CD4-positive, alpha-beta T cell treated with Interferon gamma for 1 hour (primary cell): ENCODE measurements around the gene VSNL1.

Experiments
- DNase-seq: peaks from one replicate; pipeline ENCODE4 v3.0.0-alpha.2; 2020

The VSNL1 gene

DNA sequence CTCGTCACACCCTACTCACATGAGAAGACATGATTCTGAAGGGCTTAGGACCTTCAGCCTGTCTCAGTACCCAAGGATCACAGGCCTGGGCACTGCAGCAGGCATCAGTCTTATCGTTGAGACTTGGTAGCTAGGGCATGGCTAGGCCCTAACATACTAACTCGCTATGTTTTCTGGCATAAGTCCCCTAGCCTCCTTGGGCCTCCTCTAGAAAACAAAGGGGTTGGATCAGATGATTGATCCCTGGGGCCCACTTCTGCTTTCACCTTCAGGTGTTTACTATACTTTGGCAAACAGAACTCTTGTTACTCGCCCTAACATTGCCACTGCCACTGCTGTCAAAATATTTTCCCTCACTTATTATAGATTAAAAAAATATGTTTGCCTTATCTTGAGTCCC lies 44.2 kb downstream of the VSNL1 start:
- DNase-seq = no peak

DNA sequence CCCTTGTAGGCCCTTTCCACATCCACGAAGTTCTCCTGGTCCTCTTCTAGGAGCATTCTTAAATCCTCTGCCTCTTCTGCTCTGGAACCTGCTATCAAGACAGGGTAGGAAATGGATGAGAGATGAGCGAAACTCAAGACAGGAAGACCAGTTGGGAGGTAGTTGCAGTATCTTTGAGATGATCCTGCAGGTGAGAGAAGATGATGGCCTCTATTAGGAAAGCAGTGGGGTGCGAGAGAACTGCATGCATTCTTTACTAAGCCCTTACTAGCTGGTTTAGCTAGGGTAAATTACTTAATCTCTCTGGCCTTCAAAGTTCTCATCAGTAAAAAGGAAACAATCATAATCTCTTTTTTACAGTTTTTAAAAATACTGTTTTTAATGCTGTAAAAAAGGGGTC lies 47.0 kb downstream of the VSNL1 start:
- no peak for DNase-seq

DNA sequence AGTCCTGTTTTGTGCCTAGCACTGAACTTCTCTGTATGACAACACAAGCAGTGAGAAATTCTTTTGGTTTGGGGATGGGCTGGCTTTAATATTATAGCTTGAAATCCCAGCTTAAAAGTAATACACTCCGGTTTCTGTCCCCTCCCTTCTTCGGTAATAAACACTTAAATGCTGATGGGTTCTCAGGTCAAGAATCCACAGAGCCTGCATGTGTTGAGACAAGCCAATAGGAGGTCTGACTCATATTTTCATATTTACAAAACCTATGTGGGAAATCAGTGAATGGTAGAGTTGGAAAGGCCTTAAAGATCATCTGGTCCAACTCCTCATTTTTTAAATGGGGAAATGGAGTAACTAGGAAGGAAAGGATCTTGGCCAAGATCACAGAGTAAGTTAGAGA lies 47.5 kb downstream of the VSNL1 start:
- DNase-seq = no peak

DNA sequence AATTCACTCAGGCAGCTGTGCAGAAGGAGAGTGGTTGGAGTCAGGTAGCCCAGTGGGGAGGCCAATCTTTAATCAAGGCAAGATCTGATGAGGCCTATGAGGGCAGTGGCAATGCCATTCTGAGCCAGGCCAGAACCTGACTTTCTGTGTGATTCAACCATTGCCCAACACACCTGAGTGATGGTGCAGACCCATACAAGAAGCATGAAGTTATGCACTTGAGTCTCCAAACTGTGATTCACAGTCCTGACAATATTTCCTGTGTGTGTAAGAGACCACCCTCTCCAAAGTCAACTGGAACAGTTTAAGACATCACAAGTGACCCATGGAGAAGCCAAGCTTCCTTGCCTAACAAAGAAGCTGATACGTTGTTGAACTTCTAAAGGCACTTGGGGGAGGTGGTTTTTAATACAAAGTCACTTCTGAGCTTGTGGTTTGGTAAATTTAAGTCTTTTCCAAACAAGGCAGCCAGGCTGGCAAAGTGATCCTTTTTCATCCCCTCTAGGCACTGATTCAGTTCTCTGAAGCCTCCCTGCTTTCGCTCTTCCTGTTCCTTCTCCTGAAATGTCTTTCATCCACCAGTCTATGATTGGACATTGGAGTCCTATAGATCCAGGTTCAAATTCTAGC lies 49.0 kb downstream of the VSNL1 start:
- no peak for DNase-seq

DNA sequence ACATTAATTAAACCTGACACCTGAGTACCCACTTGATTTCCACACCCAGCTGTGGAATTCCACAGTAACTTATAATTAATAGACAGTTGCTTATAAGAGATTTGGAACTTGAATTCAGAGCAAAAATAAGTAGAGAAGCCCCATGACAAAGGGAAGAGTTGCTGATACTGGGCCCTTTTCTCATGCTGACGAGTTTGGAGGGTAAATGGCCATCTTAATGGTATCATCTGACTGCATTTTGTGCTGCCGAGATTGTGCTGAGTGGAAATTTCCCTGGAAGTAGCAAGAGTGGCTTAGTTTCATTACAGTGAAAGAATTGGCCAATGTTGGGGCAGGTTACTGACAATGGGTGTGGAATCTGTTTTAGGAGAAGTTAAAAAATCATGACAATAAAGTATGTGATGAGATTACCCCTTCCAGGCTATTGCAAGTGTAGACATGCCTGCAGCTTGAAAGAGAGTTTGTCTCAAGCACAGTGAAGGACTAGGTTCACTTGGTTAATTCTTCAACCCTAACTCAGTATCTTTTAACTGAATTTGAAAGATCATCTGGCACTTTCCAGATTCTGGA lies 49.9 kb downstream of the VSNL1 start:
- DNase-seq = no peak

DNA sequence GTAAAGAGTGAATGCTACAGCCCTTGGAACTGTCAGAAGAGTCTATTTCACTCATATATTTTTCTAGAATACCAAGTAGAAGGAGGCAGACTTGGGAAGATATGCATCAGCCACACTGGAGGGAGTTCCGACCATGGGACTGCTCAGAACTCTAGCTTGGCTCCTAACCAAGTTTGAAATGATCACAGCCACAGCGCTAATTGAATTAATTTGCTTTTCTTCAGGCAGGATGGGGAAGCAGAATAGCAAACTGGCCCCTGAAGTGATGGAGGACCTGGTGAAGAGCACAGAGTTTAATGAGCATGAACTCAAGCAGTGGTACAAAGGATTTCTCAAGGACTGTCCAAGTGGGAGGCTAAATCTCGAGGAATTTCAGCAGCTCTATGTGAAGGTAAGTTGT lies 51.4 kb downstream of the VSNL1 start:
- no peak for DNase-seq

DNA sequence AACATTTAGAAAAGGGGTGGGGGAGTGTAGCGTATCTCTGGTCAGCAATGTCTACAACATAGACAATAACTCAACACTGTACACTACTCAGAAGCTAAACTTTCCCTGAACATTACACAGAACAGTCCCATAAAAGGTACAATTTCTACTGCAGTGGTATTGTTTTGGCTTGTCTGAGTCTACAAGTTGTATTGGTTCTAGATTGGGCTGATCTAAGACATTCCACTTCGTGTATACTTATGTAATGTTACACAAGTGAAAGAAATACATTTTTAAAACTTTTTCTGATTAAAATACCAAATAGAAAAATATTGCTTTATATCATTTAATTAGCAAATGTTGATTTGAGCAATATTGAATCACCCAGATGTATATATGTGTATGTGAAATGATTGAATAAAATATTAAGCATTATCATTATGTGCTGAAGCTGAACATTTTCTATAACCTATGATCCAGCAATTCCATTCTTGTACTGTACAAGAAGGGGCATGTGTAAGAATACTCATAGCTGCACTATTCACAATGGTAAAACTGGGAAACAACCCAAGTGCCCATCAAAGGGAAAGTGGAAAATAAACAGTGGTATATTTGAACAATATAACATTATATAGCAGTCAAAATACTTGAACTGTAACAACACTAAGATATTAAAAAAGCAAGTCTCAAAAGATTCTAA lies 52.4 kb downstream of the VSNL1 start:
- DNase-seq = no peak

DNA sequence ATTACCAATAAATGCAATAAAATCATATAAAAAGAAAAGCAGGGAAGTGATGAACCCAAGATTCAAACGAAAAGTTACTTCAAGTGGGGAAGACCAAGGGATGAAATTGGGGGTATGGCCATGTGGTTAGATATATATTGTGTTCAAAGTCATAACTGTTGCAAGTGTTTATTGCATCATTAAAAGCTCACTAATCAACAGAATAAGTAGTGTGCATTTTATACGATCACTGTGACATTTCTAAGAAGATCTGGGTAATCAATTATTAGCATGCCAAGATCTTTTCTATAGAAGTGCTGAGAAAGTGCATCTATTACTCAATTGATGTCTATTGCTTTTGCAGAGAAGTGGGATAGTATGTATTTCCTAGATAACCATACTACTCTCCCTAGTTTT lies 52.9 kb downstream of the VSNL1 start:
- DNase-seq = no peak

DNA sequence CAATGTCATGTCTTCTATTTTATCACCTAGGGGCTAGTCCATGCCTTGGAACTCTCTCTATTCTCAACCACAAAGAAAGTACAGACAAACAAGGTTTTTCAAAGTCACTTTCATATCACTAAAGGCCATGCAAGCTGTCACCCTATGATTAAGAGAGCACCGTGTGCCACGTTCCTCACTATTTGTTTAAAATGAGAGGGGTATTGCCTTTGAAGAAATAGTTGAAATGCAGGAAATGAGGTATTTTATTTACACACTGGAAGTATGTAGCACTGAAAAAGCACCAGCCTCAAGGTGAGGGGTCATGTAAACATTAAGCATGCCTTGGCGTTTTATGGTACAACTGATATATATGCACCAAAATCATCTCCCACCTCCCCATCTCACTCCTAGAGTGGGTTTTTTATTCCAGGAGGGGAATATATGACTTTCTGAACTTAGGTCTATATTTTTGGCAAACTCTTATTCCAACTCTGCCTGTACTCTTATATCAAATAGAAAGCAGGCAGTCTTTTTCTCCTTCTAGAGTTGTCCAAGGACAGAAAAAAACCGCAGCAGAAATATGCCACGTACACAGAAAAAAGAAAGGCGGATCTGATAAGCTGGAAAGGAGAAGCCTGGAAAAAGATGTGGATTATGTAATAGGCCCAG lies 53.5 kb downstream of the VSNL1 start:
- DNase-seq = no peak

DNA sequence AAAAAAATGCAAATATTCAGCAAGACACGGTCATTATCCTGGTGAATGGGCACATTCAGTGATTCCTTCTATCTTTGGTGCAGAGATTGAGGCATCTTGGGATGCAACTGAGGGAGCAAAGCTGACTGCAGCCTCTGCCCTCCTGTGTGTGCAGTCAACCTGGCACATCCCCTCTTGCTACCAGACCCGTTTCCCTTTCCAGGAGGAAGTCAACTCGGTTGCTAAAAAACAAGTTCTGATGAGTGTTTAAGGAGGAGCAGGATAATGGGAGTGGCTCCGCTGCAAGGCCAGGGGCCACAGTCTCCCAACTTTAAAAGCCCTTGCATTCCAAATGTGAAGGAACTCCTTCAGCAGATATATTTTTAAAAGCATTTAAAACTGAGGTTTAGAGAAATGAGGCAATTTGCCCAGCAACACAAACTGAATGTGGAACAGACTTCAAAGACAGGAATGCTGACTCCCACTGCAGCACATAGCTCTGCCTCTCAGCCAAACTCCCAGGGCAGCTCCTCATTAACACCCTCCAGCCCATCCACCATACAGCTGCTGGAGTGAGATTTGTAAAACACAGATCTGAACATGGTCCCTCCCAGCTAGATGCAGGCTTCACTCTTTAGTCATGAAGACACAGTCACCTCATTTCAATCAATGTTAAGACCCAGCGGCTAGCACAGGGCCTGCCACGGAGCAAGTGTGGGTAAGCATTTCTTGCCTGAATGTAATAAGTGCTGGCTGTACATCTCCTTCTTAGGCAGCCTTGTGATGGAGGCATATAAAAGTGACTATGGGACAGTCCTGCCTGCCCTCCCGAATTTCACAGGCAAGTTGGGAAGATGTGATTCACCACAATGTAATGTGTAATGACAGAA lies 54.3 kb downstream of the VSNL1 start:
- no peak for DNase-seq

DNA sequence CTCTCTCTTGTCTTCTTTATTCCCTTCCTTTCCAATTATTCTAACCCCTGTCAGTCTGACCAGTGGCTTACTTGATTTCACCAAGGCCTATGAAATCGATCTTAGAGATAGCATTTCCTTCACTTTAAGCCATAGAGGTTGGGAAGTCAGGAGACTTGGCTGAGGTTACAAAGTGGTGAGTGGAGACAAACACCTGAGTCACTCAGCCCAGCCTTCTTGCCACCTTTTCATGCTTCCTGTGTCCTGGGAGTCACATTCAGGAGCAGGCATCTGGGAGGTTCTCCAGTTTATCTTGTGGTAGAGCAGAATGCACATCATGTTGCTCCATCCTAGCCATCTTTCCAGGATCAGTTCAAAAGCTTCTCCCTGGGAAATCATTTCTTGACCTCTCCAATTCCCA lies 59.1 kb downstream of the VSNL1 start:
- no peak for DNase-seq

DNA sequence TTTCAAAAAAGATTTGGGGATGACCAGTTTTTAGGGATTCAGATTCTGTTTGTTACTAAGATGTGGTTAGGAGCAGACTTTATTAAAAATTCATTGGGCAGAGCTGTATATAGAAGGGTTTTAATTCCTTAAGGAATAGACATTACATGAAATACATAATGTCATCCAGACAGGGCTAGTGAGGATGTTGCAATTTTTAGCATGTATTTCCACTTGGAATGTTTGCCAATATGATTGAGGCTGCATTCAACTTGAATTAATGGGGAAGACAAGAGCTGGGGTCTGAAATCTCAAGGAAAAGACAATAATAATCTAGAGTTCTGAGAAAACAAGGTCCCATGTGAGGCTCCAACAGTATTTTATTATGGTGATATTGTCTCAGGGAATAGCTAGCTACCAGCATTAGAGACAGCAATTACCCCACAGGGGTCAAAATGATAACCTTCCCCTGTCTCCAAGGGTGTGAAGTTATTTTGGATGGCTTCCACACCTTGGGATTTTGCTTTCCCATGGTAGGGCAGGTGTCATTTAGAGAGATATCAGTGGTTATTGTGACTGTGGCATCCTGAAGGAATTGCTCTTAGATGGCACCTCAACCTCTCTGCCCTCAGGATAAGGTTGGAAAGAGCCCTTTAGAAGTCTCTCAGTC lies 60.2 kb downstream of the VSNL1 start:
- DNase-seq = no peak

DNA sequence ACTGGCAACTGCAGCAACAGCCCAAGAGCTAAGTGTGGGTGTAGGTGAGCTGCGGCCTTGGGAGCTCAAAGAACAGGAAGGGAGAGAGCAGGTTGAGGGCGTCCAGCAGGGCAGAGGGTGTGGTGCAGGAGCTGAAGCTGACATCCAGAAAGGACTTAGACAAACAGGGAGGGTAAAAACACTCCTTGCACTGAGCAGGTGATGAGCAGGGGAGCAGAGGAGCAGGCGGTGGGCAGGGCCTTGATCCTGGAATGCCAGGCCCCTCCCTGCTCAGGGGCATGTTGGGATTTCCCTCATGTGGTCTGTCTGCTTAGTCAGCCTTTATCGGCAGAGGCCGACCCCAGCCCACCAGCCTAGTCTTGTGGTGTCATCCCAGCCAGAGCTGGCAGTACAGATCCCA lies 63.6 kb downstream of the VSNL1 start:
- no peak for DNase-seq

DNA sequence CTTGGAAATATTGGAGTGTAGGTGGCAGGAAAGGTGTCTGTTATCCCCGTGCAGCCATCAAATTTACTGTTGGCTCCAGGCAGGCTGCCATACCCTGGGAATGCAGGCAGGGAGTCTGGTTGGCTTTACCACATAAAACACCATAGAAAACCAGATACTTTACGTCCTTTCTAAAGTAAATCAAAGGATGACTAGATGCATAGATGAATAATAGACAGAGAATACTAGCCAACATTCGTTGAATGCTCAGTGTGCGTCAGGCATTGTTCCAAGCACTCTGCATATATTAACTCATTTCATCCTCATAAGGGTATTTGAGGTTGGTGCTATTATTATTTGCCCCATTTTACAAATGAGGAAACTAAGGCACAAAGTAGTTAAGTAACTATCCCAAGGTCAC lies 65.2 kb downstream of the VSNL1 start:
- no peak for DNase-seq

DNA sequence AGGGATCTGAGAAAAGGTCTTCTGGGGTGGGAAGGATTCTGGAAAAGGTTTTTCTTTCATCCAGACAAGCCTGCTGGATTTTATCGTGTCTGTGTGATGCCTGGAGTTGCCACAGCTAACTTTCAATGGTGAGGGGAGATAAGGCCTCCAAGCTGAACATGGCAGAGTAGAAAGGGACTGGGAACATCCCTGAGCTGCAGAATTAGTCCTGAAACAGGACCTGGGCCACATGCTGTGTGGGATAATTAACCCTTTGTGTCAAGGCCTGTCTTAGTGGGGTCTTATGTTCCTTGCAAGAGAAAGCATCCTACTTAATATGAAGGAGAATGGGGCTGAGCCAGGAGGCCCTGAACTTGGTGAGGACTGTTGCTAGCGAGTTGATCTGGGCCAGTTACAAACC lies 66.4 kb downstream of the VSNL1 start:
- DNase-seq = no peak

DNA sequence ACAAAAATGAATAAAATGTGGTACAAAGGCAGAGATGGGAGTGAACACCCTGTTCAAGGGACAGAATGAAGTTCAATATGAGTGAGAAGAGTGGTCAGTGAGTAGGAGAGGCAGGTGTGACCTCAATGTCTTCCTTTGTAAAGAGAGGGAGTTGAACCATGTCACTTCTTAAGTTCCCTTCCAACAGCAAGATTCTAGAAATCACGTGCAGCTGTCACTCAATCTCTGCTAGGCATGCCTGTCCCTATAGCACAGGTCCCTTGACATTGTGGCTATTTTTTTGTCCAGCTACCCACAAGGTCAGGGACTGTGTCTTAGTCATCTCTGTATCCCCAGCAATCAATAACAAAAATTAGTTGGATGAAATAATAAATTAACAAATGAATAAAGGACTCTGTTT lies 66.9 kb downstream of the VSNL1 start:
- DNase-seq = no peak

DNA sequence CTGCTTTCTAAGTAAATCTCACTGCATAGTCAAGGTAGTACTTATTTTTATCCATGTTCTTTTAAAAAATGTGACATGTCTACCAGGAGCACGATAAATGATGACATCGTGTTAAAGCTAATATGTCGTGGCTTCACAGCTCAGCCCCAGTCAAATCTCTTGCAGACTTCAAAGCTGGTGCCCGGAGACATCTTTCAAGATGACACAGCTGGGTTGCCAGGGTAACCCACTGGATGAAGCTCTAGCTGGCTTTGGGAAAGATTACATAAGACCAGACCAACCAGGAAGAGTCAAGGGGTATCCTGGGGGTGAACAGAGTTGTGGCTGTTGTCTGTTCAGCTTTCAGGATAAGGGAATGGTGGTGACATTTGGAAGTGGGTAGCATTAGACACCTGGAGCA lies 67.8 kb downstream of the VSNL1 start:
- no peak for DNase-seq

DNA sequence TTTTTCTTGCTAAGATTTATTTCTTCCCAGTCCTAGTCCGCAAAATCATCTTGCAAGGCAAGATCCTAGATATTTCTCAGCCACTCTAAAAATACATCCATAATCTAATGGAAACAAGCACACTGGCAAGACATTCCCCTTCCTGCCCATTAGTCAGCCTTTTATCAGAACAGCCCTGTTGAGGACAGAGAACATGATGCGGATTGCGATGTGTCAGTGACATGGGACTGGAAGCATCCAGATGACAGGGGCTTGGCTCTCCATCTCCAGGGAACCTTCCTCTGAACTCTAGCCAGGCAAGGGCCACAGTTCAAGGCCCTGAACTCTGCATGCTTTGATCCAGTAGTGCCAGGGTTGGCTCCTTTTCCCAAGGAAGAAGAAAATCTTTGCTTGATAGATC lies 70.0 kb downstream of the VSNL1 start:
- DNase-seq = no peak

DNA sequence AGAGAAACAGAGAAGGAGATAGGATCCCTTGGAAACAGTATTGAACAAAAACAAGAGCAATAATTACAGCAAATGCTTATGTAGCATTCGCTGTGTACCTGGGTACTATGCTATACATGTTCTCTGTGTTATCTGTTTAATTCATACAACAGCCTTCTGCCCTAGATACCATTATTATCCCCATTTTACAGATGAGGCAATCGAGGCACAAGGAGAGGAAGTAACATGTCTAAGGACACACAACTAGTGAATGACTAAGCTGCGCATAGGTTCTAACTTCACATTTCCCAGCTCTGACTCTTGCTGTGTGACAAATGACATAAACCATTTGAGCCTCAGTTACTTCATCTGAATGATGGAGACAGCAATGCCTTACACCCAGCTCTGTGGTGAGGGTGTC lies 70.5 kb downstream of the VSNL1 start:
- no peak for DNase-seq

DNA sequence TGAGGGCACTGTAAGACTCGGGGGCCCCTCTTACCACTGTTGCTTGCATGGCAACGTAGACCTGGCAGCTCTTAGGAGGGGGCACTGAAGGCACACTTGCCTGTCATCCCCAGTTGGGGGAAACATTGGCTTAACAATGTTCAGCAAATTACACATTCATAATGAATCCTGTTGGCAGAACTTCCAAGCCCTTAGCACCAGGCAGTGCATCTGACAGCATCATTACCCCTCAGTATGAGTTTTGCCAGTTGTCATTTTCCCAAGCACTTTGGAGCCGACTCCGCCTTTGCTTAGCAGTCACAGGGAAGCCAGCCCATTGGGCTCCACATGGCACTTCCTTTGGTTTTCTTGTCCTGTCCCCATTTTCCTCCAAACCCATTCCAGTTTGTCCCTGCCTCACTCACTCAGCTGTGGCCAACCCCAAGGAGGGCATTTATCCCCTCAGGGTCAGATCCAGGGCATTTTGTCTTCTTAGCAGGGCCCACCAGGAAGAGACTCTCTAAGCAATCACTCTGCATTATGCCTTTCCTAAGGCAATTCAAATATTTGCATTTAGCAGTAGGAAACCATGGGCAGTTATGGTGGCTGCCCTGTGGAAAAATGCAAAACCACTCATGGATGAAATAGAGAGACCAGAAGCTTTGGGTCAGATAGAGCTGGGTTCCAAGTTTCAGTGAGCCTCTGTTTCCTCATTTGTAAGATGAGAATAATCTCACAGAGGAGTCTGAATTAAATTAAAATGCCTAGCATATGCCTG lies 73.9 kb downstream of the VSNL1 start:
- DNase-seq = no peak

DNA sequence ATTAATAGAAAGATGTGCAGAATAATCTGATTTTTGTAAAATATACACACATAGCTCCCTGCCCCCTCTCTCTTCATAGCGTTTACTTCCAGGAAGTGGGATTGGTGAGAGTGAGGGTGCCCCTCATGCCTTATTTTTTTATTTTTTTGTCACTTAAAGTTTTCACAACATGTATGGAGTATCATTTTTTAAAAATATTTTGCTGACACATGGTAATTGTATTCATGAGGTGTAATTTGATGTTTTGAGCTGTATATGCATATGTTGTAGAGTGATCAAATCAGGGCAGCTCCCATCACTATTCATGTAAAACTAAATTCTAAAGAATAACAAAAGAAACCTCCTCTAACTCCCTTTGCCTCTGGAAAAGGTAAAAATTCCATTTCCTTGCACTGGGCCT lies 74.7 kb downstream of the VSNL1 start:
- no peak for DNase-seq

DNA sequence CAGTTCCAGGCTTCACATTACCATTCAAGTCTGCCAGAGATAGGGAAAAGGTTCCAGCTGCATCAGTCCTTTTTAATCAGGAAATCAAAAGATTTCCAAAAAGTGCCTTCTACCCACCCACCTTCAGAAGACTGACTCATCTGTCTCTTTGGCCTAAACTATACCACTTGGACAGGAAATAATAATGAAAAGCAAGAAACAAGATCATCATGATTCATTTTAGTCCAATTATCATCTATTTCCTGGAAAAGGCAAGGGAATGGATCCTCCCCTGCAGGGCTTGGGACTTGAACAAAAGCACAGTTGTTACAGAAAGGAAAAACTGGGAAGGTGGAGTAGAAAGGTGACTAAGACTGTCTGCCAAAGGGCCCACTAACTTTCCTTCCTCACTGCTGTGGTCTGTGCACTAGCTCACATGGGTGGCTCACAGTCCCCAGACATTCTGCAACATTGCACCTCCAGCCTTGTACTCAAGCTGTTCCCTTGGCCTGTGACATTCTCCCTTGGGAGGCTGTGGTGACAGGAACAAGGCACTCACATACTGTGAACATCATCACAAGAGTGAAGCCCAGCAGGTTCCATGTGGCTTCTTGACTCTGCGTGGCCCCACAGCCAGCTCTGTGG lies 75.3 kb downstream of the VSNL1 start:
- DNase-seq = no peak
